ENCODE results near the gene HDAC1. TPM values are rescaled to one million over a fixed set of nuclear protein-coding genes. Genes with fewer than 3 reads are reported as not detected.
A peak's percentile ranks its signal among the peaks of the same experiment; 100 is the strongest.
"Not testable (repeated sequence)": the region's sequence is repeated elsewhere in the genome, so short reads cannot be mapped to it uniquely, and the experiment has no call there.

HDAC1 gene
- total RNA-seq, 2 experiments from 2014 or later = 226 to 230 TPM

DNA sequence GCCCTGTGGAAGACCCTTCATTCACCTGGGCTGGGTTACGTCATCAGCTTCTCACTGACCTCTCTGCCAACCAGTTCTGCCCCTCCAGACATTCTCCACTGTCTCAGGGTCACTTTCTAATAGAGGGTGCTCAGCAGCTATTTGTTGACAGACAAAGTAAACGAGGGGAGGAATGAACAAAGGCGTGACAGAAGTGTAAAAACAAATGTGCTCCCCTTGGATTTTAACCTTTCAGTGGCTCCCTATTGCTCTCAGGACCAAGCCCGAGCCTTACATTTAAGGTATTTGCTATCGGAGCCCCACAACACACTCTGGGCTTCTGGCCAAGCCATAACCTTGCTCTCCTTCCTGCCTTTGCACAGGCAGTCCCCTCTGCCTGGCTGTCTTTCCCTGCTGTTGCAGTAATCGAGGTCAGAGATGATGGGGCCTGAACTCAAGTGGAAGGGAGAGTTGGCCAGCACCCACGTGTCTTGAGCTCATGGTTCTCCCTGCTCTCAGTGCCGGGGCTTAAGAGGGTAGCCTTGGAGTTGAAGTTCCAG, 53.5 kb downstream of the HDAC1 start:
- no peak for DNase-seq

DNA sequence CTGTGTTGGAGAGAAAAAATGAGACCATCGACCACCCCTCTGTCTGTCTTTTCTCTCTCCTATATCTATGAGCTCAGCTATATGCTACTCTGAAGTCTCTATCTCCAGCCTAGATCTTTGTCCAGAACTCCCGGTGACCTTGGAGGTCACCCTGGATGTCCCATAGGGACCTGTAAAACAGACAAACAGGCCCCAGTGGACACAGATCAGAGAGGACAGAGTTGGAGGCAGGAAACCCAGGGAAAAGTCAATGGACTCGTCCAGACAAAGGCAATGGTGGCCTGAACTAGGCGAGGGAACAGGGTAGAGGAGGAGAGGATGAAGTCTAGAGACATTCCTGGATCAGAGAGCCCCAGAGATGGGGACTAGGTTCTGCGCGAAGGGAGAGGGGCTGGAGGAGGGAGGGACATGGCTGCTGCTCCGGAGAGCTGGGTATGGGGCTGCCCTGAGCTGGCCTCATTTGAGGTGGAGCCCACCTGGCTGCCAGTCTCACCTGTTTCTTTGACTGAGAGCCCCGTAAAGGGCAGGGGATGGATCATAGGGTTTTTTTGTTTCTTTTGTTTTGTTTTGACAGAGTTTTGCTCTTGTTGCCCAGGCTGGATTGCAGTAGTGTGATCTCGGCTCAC, 54.8 kb downstream of the HDAC1 start:
- DNase-seq = no peak
- Mint-ChIP-seq H3K9me3 (peaks cover 4% of the 10 kb centered on the region), H3K27me3 (peaks cover 4% of the 10 kb centered on the region), H3K27ac (no peak overlapping the region), H3K4me3 (no peak overlapping the region), H3K4me1 (peaks cover 57% of the 10 kb centered on the region), H3K36me3 (ENCODE audit: low read depth) (peaks cover 6% of the 10 kb centered on the region)
- ChIA-PET POLR2A (interaction anchor here (1.1 kb wide), 1 partner anchor 9 kb away, joined by 3 read pairs; no protein-coding TSS in a partner anchor), CTCF (interaction anchor here (1.3 to 2.5 kb wide), 3 partner anchors 9 to 98 kb away, joined by 3 to 8 read pairs (median 6); no protein-coding TSS in a partner anchor)

More for the DNA sequence above, 53.5 kb downstream of the HDAC1 start:
- Mint-ChIP-seq H3K27me3 (peaks cover 4% of the 10 kb centered on the region), H3K27ac (no peak overlapping the region), H3K9me3 (no peaks in the 10 kb centered on the region), H3K4me3 (no peak overlapping the region), H3K4me1 (peaks cover 52% of the 10 kb centered on the region), H3K36me3 (ENCODE audit: low read depth) (no peaks in the 10 kb centered on the region)
- ChIA-PET CTCF (interaction anchor here (0.6 to 2.6 kb wide), 11 partner anchors 9 to 589 kb away, joined by 3 to 10 read pairs (median 3); partner anchors contain the start of gene MARCKSL1), POLR2A (interaction anchor here (2.0 kb wide), 1 partner anchor 9 kb away, joined by 5 read pairs; the partner anchor contains the start of gene MARCKSL1)

DNA sequence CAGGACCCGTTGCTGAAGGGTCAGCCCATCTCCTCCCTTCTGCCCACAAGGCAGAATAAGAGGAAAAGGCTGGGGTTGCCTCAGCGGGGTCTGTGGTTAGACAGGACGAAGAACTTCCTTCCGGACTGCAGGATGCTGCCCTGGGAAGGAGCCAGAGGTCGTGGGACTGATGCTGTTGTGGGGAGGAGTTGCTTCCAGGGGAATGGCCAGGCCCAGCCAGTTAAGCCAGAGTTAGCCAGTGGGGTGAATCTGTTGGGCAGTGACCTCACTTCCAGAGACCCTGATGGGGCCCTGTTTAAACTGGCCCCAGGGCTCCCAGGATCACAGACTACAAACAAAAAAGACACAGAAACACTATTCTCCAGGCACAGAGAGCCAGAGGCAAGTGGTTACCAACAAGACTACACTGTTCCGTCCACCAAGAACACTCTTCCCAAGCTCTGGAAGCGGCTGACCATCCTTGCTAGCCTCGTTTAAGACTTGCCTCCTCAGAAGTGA, 57.4 kb downstream of the HDAC1 start:
- peak overlapping the region; percentile 60 for H3K27ac Mint-ChIP-seq
- peaks cover 6% of the 10 kb centered on the region for H3K36me3 Mint-ChIP-seq (ENCODE audit: low read depth)
- CTCF ChIA-PET = interaction anchor here (1.6 kb wide), 1 partner anchor 101 kb away, joined by 3 read pairs; no protein-coding TSS in a partner anchor
- peaks cover 4% of the 10 kb centered on the region for H3K9me3 Mint-ChIP-seq
- DNase-seq = no peak
- POLR2A ChIA-PET = no interaction called here
- H3K27me3 Mint-ChIP-seq = peaks cover 4% of the 10 kb centered on the region
- H3K4me1 Mint-ChIP-seq = peaks cover 51% of the 10 kb centered on the region
- no peak overlapping the region for H3K4me3 Mint-ChIP-seq

DNA sequence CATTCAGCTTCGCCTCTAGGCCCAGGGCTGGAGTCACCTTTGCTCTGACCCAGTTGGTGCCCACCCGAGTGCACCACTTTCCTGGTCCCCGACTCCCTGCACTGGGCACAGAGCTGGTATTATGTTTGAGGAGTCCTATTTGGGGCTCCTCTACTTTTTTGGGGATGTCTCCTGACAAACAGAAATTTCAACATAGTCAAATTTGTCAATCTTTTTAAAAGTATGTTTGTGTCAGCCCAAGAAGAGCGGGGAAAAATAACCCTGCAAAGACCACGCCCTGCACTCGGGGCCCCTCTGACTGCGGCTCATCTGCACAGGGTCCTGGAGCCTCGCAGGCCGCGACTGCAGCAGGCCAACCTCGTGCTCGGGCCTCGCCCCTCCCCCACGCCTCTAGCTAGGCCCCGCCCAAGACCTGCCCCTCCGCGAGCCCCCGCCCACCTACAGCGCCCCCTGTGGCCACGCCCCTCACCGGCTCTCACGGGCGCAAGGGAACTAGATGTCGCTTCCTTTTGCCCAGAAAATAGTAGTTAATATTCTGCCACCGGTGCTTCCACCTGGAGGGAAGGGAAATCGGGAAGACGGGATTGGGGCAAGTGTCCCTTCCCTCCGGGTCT, 59.0 kb downstream of the HDAC1 start:
- Mint-ChIP-seq H3K27ac (peak overlapping the region; percentile 77), H3K4me1 (peaks cover 43% of the 10 kb centered on the region), H3K27me3 (peaks cover 2% of the 10 kb centered on the region), H3K4me3 (peak overlapping the region; percentile 79), H3K36me3 (ENCODE audit: low read depth) (peaks cover 6% of the 10 kb centered on the region), H3K9me3 (peaks cover 4% of the 10 kb centered on the region)
- no peak for DNase-seq
- POLR2A ChIA-PET = no interaction called here
- CTCF ChIA-PET = interaction anchor here (0.5 to 2.4 kb wide), 8 partner anchors 8 to 687 kb away, joined by 3 to 7 read pairs (median 4); partner anchors contain the start of genes FAM229A, MARCKSL1 and TSSK3

DNA sequence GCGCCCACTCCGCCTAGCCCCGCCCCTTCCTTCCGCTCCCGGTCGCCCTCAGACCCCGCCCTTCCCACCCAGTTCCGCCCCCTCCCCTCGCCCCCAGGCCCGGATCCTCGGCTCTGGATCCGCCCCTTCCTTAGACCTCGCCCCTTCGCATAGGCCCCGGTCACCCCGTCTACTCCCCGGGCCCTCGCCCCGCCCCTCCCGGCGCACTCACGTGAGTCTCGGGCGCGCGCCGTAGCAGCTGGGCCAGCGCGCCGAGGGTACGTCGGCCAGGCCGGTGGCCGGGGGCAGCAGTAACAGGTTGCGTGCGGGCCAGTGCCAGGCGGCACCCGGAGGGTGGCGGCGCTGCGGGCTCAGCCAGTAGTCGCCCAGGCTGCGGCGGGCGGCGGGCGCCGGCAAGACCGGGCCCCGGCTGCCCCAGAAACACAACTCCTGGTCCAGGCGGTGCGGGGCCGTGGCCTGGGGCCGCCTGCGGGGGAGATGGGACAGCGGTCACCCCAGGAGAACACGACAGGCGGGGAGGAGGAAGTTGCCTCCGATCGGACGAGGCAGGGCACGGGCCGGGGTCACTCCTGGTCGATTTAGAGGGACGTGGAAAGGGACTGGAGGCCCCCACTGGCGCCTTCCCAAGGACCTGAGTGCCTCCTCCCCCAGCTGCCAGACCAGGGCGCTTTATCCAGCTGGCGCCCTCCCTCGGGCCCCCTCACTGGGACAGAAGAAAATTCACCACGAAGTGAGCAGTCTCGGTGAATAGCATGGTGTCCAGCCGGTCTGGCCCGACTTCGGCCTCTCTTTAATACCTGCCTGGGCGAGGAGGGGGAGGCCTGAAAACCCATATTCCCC, 59.7 kb downstream of the HDAC1 start:
- Mint-ChIP-seq H3K4me3 (peak overlapping the region; percentile 79), H3K27me3 (peaks cover under 1% of the 10 kb centered on the region), H3K36me3 (ENCODE audit: low read depth) (peaks cover 6% of the 10 kb centered on the region), H3K27ac (peak overlapping the region; percentile 77), H3K9me3 (peaks cover 4% of the 10 kb centered on the region), H3K4me1 (peaks cover 45% of the 10 kb centered on the region)
- ChIA-PET POLR2A (no interaction called here), CTCF (interaction anchor here (0.9 to 2.4 kb wide), 8 partner anchors 10 to 594 kb away, joined by 3 to 7 read pairs (median 4); partner anchors contain the start of genes FAM229A, MARCKSL1 and TSSK3)
- DNase-seq = peak; percentile 93

DNA sequence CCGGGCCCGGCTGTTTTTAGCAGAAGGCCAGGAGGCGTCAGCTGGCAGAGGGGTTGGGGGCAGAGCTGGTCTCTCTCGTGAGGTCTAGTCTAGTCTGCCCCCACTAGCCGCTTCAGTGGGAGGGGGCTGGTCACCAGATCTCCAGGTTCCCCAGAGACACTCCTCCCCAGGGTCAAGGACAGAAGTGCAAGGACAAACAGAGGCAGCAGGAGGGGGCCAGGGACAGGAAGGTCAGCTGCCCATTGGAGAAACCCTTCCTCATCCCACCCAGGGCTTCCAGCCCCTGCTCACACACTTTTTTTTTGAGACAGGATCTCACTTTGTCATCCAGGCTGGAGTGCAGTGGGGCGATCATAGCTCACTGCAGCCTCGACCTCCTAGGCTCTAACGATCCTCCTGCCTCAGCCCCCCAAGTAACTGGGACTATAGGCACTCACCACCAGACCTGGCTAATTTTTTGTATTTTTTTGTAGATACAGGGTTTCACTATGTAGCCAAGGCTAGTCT, 60.4 kb downstream of the HDAC1 start:
- no peak for DNase-seq
- POLR2A ChIA-PET = interaction anchor here (0.6 to 0.7 kb wide), 3 partner anchors 18 to 640 kb away, joined by 3 to 6 read pairs (median 3); no protein-coding TSS in a partner anchor
- H3K36me3 Mint-ChIP-seq (ENCODE audit: low read depth) = peaks cover 6% of the 10 kb centered on the region
- CTCF ChIA-PET = interaction anchor here (0.7 to 2.4 kb wide), 9 partner anchors 10 to 595 kb away, joined by 3 to 6 read pairs (median 4); partner anchors contain the start of gene MARCKSL1
- H3K27ac Mint-ChIP-seq = peak overlapping the region; percentile 25
- H3K4me1 Mint-ChIP-seq = peaks cover 46% of the 10 kb centered on the region
- no peaks in the 10 kb centered on the region for H3K27me3 Mint-ChIP-seq
- H3K9me3 Mint-ChIP-seq = peaks cover 4% of the 10 kb centered on the region
- peak overlapping the region; percentile 48 for H3K4me3 Mint-ChIP-seq

DNA sequence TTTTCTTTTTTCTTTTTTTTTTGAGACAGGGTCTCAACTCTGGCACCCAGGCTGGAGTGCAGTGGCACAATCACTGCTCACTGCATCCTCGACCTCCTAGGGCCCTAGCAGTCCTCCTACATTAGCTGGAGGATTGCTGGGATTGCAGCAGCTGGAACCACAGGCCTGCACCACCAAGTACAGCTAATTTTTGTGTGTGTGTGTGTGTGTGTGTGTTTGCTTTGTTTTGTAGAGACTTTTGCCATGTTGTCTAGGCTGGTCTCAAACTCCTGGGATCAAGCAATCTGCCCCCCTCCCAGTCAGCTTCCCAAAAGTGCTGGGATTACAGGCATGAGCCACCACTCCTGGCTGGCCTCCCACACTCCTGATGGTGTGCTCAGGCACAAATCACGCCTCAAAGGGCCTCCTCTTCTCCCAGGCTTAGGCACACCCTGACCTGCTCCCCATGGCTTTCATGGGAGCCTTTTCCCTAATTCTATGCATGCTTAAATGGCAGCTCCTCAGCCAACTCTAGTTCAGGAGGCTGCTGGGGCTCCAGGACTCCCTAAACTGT, 61.0 kb downstream of the HDAC1 start:
- peaks cover 4% of the 10 kb centered on the region for H3K9me3 Mint-ChIP-seq
- H3K27ac Mint-ChIP-seq = no peak overlapping the region
- ChIA-PET CTCF (interaction anchor here (0.5 to 2.4 kb wide), 11 partner anchors 11 to 595 kb away, joined by 3 to 6 read pairs (median 3); partner anchors contain the start of gene MARCKSL1), POLR2A (interaction anchor here (0.6 to 0.7 kb wide), 3 partner anchors 18 to 639 kb away, joined by 3 to 6 read pairs (median 3); no protein-coding TSS in a partner anchor)
- no peak for DNase-seq
- peaks cover 6% of the 10 kb centered on the region for H3K36me3 Mint-ChIP-seq (ENCODE audit: low read depth)
- H3K27me3 Mint-ChIP-seq = no peaks in the 10 kb centered on the region
- H3K4me3 Mint-ChIP-seq = no peak overlapping the region
- H3K4me1 Mint-ChIP-seq = peaks cover 45% of the 10 kb centered on the region

DNA sequence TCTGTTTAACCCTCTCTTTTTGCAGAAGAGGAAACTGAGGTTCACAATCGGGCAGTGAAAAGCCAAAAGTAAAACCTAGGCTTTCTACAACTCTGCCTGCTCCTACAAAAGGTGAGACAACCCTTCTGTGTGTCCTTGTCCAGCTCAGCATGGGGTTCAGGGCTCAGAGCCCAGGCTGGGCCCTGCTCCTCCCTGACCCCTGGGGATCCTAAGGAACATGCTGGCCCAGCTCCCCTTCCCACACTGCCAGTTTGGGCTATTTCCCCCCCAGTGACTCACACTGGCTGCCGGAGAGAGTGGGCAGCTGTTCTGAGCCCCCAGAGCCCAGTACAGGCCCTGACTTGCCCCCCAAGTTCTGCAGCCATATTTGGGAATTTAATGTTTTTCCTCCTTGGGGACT, 61.5 kb downstream of the HDAC1 start:
- POLR2A ChIA-PET = no interaction called here
- no peak for DNase-seq
- Mint-ChIP-seq H3K4me3 (no peak overlapping the region), H3K9me3 (peaks cover 4% of the 10 kb centered on the region), H3K27ac (no peak overlapping the region), H3K4me1 (peaks cover 39% of the 10 kb centered on the region), H3K27me3 (no peaks in the 10 kb centered on the region), H3K36me3 (ENCODE audit: low read depth) (peaks cover 6% of the 10 kb centered on the region)
- CTCF ChIA-PET = interaction anchor here (1.2 to 1.7 kb wide), 4 partner anchors 11 to 138 kb away, joined by 3 to 5 read pairs (median 3); no protein-coding TSS in a partner anchor

DNA sequence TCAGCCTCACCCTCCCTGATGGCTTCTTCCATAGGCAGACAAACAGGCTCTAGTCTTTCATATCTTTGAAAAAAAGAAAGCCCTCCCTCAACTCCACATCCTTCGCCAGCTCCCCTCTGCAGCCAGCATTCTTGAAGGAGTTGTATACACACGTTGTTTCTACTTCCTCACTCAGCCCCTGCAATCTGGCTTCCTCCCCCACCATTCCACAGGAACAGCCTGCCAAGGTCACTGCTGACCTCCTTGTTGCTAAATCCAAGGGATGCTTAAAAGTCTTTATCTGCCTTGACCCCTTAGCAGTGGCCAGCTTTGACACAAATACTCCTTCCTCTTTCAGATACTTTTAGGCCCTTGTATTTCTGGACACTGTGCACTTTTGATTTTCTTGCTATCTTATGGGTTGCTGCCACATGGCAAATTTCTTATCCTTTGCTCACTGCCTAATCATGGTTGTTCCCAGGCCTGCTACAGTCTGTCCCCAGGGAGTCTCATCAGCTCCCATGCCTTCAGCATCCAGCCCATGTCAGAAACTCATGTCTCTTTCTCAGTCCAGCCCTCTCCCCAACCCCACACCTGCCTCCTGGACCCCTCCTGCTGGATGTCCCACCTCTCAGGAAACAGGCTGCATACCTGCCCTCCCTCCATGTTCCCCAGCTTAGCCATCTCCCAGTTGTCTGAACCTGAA, 62.1 kb downstream of the HDAC1 start:
- H3K9me3 Mint-ChIP-seq = peaks cover 4% of the 10 kb centered on the region
- POLR2A ChIA-PET = no interaction called here
- no peak for DNase-seq
- H3K27me3 Mint-ChIP-seq = no peaks in the 10 kb centered on the region
- H3K36me3 Mint-ChIP-seq (ENCODE audit: low read depth) = peaks cover 6% of the 10 kb centered on the region
- CTCF ChIA-PET = interaction anchor here (0.7 to 1.8 kb wide), 5 partner anchors 9 to 105 kb away, joined by 3 to 10 read pairs (median 3); no protein-coding TSS in a partner anchor
- peak overlapping the region; percentile 77 for H3K27ac Mint-ChIP-seq
- peaks cover 33% of the 10 kb centered on the region for H3K4me1 Mint-ChIP-seq
- H3K4me3 Mint-ChIP-seq = no peak overlapping the region

DNA sequence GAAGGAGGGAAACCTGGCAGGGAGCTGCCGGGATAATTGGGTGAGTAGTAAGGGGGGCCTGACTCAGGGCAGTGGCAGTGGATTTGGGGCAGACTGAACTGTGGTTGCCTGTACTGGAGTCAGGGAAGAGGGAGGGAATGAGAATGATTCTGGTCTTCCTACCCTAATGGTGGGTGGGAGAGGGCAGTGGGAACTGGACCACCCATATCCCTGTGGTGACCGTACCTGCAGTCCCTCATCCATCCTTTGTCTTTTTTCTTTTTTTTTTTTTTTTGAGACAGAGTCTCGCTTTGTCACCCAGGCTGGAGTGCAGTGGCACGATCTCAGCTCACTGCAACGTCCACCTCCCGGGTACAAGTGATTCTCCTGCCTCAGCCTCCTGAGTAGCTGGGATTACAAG, 63.9 kb downstream of the HDAC1 start:
- POLR2A ChIA-PET = not testable (repeated sequence)

DNA sequence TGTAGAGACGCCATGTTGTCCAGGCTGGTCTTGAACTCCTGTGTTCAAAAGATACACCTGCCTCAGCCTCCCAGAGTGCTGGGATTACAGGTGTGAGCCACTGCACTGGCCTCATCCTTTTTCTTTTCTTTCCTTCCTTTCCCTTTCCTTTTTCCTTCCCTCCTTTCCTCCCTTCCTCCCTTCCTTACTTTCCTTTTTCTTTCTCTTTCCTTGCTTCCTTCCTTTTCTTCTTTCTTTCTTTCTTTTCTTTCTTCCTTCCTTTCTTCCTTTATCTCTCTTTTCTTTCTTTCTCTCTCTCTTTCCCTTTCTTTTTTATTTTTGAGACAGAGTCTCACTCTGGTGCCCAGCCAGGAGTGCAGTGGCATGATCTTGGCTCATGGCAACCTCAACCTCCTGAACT, 64.6 kb downstream of the HDAC1 start:
- H3K27me3 Mint-ChIP-seq = peaks cover 4% of the 10 kb centered on the region
- no peak overlapping the region for H3K27ac Mint-ChIP-seq
- no peaks in the 10 kb centered on the region for H3K9me3 Mint-ChIP-seq
- no peak overlapping the region for H3K4me3 Mint-ChIP-seq
- H3K36me3 Mint-ChIP-seq (ENCODE audit: low read depth) = peaks cover 6% of the 10 kb centered on the region
- H3K4me1 Mint-ChIP-seq = peaks cover 27% of the 10 kb centered on the region
- no peak for DNase-seq
- ChIA-PET POLR2A (no interaction called here), CTCF (no interaction called here)

More for the DNA sequence above, 63.9 kb downstream of the HDAC1 start:
- peaks cover 28% of the 10 kb centered on the region for H3K4me1 Mint-ChIP-seq
- DNase-seq; H3K9me3 Mint-ChIP-seq; H3K27ac Mint-ChIP-seq; H3K4me3 Mint-ChIP-seq; H3K36me3 Mint-ChIP-seq (ENCODE audit: low read depth); H3K27me3 Mint-ChIP-seq: not testable (repeated sequence)
- CTCF ChIA-PET = interaction anchor here (0.8 to 1.8 kb wide), 3 partner anchors 11 to 140 kb away, joined by 3 to 10 read pairs (median 3); no protein-coding TSS in a partner anchor

All from activated CD4-positive, alpha-beta T cell treated with anti-CD3 and anti-CD28 coated beads, Interleukin-2, amount 10 ng/mL, durations not matched to agents 7 days and 5 days (primary cell).